RWPE2 (cell line): ENCODE measurements around the gene EXOSC7.
"Not testable (repeated sequence)": the region's sequence is repeated elsewhere in the genome, so short reads cannot be mapped to it uniquely, and the experiment has no call there.

ENCODE experiments used
- ATAC-seq: fragments of 200-7000 bp; cut with Tn5 transposase; 3 replicates; pipeline ENCODE4 v1.9.1; 2021; ENCODE audit warnings: low read depth
- DNase-seq: peaks from one replicate; pipeline ENCODE4 v3.0.0-alpha.2; 2020; ENCODE audit warnings: low spot score
- H3K27ac ChIP-seq: fragments of 450-650 bp; 2 replicates; pipeline ENCODE4 v1.5.1; 2017; ENCODE audit warnings: mild to moderate bottlenecking; ENCODE audit not compliant: poor library complexity, severe bottlenecking
- H3K27me3 ChIP-seq: fragments of 250-450 bp; sonication (Bioruptor Pico); 2 replicates; pipeline ENCODE4 v1.5.1; 2021; ENCODE audit warnings: mild to moderate bottlenecking, moderate library complexity; ENCODE audit not compliant: insufficient read depth, poor library complexity, severe bottlenecking
- H3K36me3 ChIP-seq: fragments of 250-450 bp; sonication (Bioruptor Pico); 2 replicates; pipeline ENCODE4 v1.5.1; 2020; ENCODE audit warnings: low read depth, mild to moderate bottlenecking, moderate library complexity
- H3K4me1 ChIP-seq: fragments of 250-450 bp; sonication (Bioruptor Pico); 2 replicates; pipeline ENCODE4 v1.5.1; 2021; ENCODE audit warnings: mild to moderate bottlenecking, moderate library complexity; ENCODE audit not compliant: insufficient read depth, poor library complexity, severe bottlenecking
- H3K4me3 ChIP-seq: fragments of 250-450 bp; sonication (Bioruptor Pico); 2 replicates; pipeline ENCODE4 v1.5.1; 2021; ENCODE audit warnings: mild to moderate bottlenecking, moderate library complexity; ENCODE audit not compliant: severe bottlenecking
- H3K9me3 ChIP-seq: fragments of 250-450 bp; sonication (Bioruptor Pico); 2 replicates; pipeline ENCODE4 v1.5.1; 2021; ENCODE audit warnings: mild to moderate bottlenecking, moderate library complexity; ENCODE audit not compliant: severe bottlenecking
- CTCF ChIP-seq: fragments of 450-650 bp; IDR thresholded peaks from one replicate; pipeline ENCODE4 v1.5.1; 2017; ENCODE audit warnings: mild to moderate bottlenecking, moderate library complexity; ENCODE audit not compliant: poor library complexity, severe bottlenecking

EXOSC7 gene

DNA sequence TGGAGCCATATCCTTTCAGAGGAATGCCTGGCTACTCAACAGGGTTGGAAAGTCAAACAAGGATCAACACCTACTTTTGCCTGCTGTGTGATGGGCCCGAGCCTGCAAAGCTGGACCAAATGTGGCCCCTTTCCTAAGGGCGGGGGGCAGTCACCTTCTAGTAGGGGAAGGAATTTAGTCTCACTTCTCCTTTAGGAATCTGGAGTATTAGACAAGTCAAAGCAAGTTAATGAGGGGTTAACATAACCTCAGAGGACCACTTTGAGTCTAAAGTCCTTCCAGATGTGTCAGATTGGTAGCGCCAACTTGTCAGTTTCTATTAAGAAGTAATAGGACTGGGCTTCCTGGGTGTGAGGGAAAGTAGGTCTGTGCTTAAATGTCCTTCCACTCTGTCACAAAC, 6.8 kb downstream of the EXOSC7 start:
- Histone ChIP-seq H3K27ac (peak overlapping the region; percentile 82), H3K36me3 (peaks cover 12% of the 10 kb centered on the region), H3K4me3 (no peak overlapping the region), H3K9me3 (no peaks in the 10 kb centered on the region), H3K4me1 (peaks cover 39% of the 10 kb centered on the region), H3K27me3 (no peaks in the 10 kb centered on the region)
- ATAC-seq, result no peak
- no peak for TF ChIP-seq CTCF
- DNase-seq, result no peak

- peak overlapping the region; percentile 82 for H3K27ac ChIP-seq
- peaks cover 12% of the 10 kb centered on the region for H3K36me3 ChIP-seq
- DNase-seq, result no peak
- no peaks in the 10 kb centered on the region for H3K9me3 ChIP-seq
- H3K27me3 ChIP-seq, result no peaks in the 10 kb centered on the region
- peaks cover 37% of the 10 kb centered on the region for H3K4me1 ChIP-seq
- H3K4me3 ChIP-seq, result no peak overlapping the region
- peak; percentile 75 for ATAC-seq
- TF ChIP-seq CTCF, result no peak
Measured at GRCh38 chr3:44983484-44983941, 7.5 kb downstream of the EXOSC7 start.

DNA sequence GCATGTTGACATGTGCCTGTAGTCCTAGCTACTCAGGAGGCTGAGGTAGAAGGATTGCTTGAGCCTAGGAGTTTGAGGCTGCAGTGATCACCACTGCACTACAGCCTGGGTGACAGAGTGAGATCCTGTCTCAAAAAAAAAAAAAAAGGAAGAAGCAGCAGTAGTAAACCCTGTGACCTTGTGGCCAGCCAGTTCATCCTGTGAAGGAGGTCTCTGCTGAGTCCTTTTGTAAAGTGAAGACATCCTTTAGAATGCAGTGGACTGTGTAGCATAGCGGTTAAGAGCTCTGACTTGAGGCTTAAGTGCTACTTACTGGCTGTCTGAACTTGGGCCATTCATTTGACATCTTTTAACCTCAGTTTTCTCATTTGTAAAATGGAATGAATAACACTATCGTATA, 8.3 kb downstream of the EXOSC7 start:
- no peaks in the 10 kb centered on the region for H3K9me3 ChIP-seq
- DNase-seq, result no peak
- ATAC-seq, result no peak
- no peak overlapping the region for H3K4me3 ChIP-seq
- H3K4me1 ChIP-seq, result peaks cover 37% of the 10 kb centered on the region
- no peak for TF ChIP-seq CTCF
- peak overlapping the region; percentile 82 for H3K27ac ChIP-seq
- H3K27me3 ChIP-seq, result no peaks in the 10 kb centered on the region
- H3K36me3 ChIP-seq, result peaks cover 20% of the 10 kb centered on the region

GRCh38 chr3:44986330-44986729, 10.3 kb downstream of the EXOSC7 start:
- not testable (repeated sequence) for DNase-seq, ATAC-seq, H3K27me3 ChIP-seq, H3K9me3 ChIP-seq, H3K27ac ChIP-seq, H3K4me3 ChIP-seq
- H3K36me3 ChIP-seq, result peaks cover 40% of the 10 kb centered on the region
- H3K4me1 ChIP-seq, result peaks cover 30% of the 10 kb centered on the region

- H3K4me1 ChIP-seq, result peaks cover 33% of the 10 kb centered on the region
- TF ChIP-seq CTCF, result no peak
- DNase-seq, result no peak
Measured at GRCh38 chr3:44987332-44987731, 11.3 kb downstream of the EXOSC7 start.

More at GRCh38 chr3:44987332-44987731, 11.3 kb downstream of the EXOSC7 start:
- Histone ChIP-seq H3K9me3 (no peaks in the 10 kb centered on the region), H3K27ac (no peak overlapping the region), H3K27me3 (no peaks in the 10 kb centered on the region), H3K4me3 (no peak overlapping the region), H3K36me3 (peaks cover 48% of the 10 kb centered on the region)
- no peak for ATAC-seq
